Brain microvascular endothelial cell (primary cell): ENCODE results near the gene ACAA1.
A peak's percentile ranks its signal among the peaks of the same experiment; 100 is the strongest.
"Not testable (repeated sequence)": the region's sequence is repeated elsewhere in the genome, so short reads cannot be mapped to it uniquely, and the experiment has no call there.

Source experiments
- DNase-seq: peaks from one replicate; pipeline ENCODE4 v3.0.0-alpha.2; 2020
- H3K27ac ChIP-seq: fragments of 250-450 bp; sonication (Bioruptor Pico); 2 replicates; pipeline ENCODE4 v1.5.1; 2020; ENCODE audit warnings: mild to moderate bottlenecking, moderate library complexity
- H3K27me3 ChIP-seq: fragments of 250-450 bp; sonication (Bioruptor Pico); replicated peaks from 2 replicates; pipeline ENCODE4 v1.5.1; 2020; ENCODE audit warnings: mild to moderate bottlenecking
- H3K36me3 ChIP-seq: fragments of 250-450 bp; sonication (Bioruptor Pico); replicated peaks from 2 replicates; pipeline ENCODE4 v1.5.1; 2020; ENCODE audit warnings: mild to moderate bottlenecking
- H3K4me3 ChIP-seq: 2 replicates; pipeline ENCODE4 v1.5.1; 2011; ENCODE audit warnings: low read depth, mild to moderate bottlenecking, control low read depth, low read length, moderate library complexity
- in situ Hi-C: cut with HindIII; loops from 2 replicates; pipeline ENCODE4 v1.10.0; 2017; ENCODE audit warnings: low sequenced_read_pairs, low pct_ligation_motif_present
- TF ChIP-seq, protein P1 (sequence below): IDR thresholded peaks from 2 replicates; pipeline ENCODE4 v1.5.1; 2011; ENCODE audit warnings: low read depth, mild to moderate bottlenecking, moderate library complexity, low read length, control low read depth, inconsistent platforms; ENCODE audit errors: missing control alignments

Gene ACAA1

DNA sequence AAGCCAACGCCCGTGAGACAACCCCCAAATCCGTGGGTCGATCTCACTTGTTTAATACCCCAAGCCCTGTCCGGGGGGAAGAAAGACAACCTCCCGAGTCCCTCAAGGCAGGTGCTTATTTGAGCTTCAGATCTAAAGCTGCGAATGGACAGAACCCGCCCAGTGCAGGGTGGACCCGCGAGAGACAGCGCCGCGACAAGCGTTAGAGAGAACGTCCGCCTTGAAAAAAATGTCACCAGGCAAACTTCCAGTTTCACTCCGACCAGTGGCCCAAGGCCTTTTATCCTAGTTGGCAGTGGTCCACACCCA is 27.7 kb upstream of the ACAA1 start:
- no peaks in the 10 kb centered on the region for H3K36me3 ChIP-seq
- in situ Hi-C loops, result no loop called here
- DNase-seq, result no peak
- H3K4me3 ChIP-seq, result peak overlapping the region; percentile 84
- TF ChIP-seq, protein P1, sequence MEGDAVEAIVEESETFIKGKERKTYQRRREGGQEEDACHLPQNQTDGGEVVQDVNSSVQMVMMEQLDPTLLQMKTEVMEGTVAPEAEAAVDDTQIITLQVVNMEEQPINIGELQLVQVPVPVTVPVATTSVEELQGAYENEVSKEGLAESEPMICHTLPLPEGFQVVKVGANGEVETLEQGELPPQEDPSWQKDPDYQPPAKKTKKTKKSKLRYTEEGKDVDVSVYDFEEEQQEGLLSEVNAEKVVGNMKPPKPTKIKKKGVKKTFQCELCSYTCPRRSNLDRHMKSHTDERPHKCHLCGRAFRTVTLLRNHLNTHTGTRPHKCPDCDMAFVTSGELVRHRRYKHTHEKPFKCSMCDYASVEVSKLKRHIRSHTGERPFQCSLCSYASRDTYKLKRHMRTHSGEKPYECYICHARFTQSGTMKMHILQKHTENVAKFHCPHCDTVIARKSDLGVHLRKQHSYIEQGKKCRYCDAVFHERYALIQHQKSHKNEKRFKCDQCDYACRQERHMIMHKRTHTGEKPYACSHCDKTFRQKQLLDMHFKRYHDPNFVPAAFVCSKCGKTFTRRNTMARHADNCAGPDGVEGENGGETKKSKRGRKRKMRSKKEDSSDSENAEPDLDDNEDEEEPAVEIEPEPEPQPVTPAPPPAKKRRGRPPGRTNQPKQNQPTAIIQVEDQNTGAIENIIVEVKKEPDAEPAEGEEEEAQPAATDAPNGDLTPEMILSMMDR, result peak; percentile 4
- peak overlapping the region; percentile 99 for H3K27ac ChIP-seq
- H3K27me3 ChIP-seq, result no peaks in the 10 kb centered on the region

DNA sequence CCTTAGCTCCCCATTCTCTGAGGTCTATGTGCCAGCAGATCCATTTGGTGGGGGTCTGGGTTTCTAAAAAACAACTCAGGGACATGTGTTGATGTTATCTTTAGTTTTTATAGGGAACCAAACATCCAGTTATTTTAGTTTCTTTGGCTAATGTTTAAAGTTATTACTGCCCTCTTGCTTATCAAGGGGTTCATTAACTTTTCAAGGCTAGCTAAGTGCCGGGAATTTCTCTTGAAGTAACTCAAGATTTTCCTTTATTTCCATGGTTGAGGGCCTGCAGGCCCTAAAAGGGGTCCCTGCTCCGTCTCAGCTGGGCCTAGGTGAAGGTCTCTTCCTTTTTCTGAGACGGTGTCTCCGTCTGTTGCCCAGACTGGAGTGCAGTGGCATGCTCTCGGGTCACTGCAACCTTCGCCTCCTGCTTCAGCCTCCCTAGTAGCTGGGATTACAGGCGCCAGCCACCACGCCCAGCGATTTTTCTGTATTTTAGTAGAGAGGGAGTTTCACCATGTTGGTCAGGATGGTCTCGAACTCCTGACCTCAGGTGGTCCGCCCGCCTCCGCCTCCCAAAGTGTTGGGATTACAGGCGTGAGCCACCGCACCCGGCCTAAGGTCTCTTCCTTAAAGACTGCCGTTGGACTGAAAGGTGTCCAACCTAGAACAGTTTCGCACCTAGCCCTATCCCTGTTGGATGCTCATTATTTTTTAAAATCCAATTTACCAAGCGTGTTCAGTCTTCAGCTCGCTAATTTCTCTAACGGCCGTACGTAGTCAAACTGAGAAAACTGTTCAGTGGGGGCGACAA is 27.1 kb upstream of the ACAA1 start:
- Histone ChIP-seq H3K4me3 (peak overlapping the region; percentile 84), H3K27me3 (no peaks in the 10 kb centered on the region), H3K27ac (peak overlapping the region; percentile 99), H3K36me3 (no peaks in the 10 kb centered on the region)
- TF ChIP-seq, protein P1, result no peak
- DNase-seq, result no peak
- in situ Hi-C loops, result no loop called here

DNA sequence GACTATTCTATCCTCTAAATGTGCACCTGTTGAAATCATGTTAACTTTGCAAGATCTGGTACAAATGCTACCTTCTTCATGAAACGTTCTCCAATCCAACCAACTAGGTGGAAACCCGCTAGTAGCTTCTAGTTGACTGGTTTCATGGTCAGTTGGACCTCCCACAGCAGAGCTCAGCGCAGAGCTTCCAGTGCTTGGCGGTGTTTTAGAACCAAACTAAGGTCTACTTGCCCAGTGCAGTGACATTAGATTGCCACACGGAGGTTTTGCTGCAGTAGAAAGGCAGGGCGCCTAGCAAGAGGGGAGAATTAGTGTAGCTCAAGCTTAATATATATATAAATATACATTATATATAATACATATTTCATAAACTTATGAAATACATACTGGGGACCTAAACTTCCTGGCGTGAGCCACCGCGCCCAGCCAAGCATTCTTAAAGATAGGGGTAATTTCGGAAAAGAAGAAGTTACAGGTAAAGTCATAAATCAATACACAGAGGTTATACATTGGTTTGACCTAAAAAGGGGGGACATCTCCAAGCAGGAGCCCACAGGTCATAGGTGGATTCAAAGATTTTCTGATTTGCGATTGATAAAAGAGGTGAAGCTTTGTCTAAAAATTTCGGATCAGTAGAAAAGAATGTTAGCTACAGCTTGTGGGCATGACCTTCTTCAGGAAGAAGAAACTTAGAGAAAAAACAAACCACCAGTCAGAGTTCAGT is 26.4 kb upstream of the ACAA1 start:
- no peak for DNase-seq
- in situ Hi-C loops, result no loop called here
- no peak overlapping the region for H3K27ac ChIP-seq
- no peak overlapping the region for H3K4me3 ChIP-seq
- H3K36me3 ChIP-seq, result no peaks in the 10 kb centered on the region
- H3K27me3 ChIP-seq, result no peaks in the 10 kb centered on the region
- TF ChIP-seq, protein P1, result peak; percentile 43

DNA sequence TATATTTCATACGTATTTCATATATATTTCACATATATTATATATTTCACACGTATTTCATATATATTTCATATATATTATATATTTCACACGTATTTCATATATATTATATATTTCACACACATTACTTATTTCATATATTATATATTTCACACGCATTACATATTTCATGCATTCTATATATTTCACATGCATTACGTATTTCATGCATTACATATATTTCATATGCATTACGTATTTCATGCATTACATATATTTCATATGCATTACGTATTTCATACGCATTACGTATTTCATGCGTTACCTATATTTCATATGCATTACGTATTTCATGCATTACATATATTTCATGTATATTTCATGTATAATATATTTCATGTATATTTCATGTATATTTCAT is 23.8 kb upstream of the ACAA1 start:
- DNase-seq, H3K4me3 ChIP-seq, H3K27ac ChIP-seq, H3K36me3 ChIP-seq, H3K27me3 ChIP-seq, in situ Hi-C loops: not testable (repeated sequence)

DNA sequence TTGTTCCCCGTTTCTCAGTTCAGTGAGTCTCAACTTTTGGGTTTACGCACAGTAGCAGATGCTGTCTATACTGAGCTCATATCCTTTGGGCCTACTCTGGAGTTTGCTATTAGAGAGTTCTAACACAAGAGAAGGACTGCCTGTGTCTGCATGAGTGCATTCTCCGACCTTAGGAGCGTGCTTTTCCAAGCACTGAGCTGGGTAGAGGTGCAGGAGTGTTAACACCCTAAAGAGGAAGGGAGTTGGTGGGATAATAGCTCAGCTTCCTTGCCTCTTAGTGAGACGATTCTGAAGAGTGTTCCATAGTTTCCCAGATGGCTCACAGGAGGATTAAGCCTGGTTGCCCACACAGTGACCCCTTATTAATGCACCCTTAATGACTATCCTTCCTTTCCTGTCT is 21.5 kb upstream of the ACAA1 start:
- H3K27ac ChIP-seq, result no peak overlapping the region
- in situ Hi-C loops, result no loop called here
- DNase-seq, result no peak
- TF ChIP-seq, protein P1, result no peak
- H3K27me3 ChIP-seq, result no peaks in the 10 kb centered on the region
- no peak overlapping the region for H3K4me3 ChIP-seq
- no peaks in the 10 kb centered on the region for H3K36me3 ChIP-seq

DNA sequence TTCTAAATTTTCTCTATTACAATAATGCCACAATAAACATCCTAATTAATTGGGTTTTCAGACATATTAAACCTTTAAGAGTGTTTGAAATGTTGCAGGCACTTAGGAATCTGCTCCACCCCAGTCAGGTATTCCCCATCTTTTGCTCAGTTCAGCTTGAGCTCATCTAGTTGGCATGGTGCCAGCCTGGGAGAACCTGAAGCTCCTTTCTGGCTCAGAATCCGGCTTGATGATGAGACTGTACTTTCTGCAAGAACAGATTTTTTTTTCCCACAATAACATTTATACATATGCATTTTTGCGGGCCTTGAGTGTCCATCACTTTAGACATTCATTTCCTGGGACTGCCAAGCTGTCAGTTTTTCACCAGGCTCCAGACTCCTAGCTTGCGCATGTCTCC is 20.7 kb upstream of the ACAA1 start:
- no peaks in the 10 kb centered on the region for H3K27me3 ChIP-seq
- no peak for DNase-seq
- no peaks in the 10 kb centered on the region for H3K36me3 ChIP-seq
- H3K27ac ChIP-seq, result no peak overlapping the region
- TF ChIP-seq, protein P1, result no peak
- in situ Hi-C loops, result no loop called here
- H3K4me3 ChIP-seq, result no peak overlapping the region
